ENCODE measurements around the gene EXD3.
A peak's percentile ranks its signal among the peaks of the same experiment; 100 is the strongest.

Gene EXD3

DNA sequence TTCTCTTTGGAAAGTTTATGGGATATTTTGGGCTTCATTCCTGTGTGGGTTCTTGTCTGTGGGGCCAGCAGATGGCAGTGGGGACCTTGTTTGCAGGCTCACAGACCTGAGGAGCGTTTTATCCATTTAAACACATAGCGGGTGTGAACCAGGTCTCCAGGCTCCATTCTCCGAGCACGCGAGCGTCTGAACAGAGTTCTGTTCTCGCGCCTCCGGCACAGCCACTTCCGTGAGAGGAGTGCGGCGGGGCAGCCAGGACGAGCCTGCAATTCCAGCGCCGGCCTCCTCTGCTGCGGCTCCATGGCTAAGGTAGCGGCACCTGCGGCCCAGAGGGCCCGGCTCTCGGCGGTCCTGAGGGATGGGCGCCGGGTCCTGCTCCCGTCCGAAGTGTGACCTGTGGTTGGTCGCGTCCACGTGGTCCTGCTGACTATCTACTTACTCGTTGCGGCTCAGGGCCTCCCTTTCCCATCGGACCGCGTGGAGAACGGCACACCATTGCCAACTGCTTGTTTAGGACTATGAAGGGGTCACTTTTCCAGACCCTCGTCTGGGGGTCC is 128.2 kb downstream of the EXD3 start:
- TF ChIP-seq, protein P1, sequence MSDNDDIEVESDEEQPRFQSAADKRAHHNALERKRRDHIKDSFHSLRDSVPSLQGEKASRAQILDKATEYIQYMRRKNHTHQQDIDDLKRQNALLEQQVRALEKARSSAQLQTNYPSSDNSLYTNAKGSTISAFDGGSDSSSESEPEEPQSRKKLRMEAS (IDR thresholded peaks at IDR 0.05), result 0 out of 2 replicates have a peak, but pooled peaks have one; percentile 5
- TF ChIP-seq EGR1 (IDR thresholded peaks at IDR 0.05) (no peak), RAD21 (IDR thresholded peaks at IDR 0.05; ENCODE audit: low read depth) (peak; percentile 39)

DNA sequence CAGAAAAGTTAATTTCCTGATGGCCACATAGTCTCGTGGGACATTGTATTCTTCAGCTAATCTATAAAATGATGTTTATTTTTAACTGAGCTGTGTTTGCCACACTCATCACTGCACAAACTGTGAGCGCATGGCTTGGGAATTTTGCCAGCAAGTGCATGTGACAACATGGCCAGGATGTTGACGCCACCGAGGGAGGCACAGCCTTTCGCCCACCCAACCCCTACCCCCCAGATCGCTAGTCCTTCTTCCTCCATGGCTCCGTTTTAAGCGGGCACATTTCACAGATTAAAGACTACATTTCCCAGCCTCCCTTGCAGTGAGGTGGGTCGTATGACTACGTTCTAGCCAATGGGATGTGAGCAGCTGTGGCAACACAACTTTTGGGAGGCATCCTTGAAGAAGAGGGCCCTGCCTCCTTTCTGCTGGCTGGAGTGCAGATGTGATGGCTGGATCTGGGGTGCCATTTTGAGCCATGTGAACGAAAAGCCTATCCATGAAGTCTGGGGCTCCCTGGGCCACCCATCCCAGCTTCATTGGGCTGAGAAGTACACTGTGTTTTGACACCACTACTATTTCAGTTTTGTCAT is 128.8 kb downstream of the EXD3 start:
- TF ChIP-seq, protein P2, sequence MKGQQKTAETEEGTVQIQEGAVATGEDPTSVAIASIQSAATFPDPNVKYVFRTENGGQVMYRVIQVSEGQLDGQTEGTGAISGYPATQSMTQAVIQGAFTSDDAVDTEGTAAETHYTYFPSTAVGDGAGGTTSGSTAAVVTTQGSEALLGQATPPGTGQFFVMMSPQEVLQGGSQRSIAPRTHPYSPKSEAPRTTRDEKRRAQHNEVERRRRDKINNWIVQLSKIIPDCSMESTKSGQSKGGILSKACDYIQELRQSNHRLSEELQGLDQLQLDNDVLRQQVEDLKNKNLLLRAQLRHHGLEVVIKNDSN (IDR thresholded peaks at IDR 0.05), result peak; percentile 91
- no peak for TF ChIP-seq TEAD4 (IDR thresholded peaks at IDR 0.05)
- 0 out of 2 replicates have a peak, but pooled peaks have one; percentile 22 for TF ChIP-seq TCF12 (IDR thresholded peaks at IDR 0.05; ENCODE audit: low read depth)
- no peak for TF ChIP-seq ZBTB7A (IDR thresholded peaks at IDR 0.05; ENCODE audit: low read depth)
- TF ChIP-seq NFIC (IDR thresholded peaks at IDR 0.05), result no peak

DNA sequence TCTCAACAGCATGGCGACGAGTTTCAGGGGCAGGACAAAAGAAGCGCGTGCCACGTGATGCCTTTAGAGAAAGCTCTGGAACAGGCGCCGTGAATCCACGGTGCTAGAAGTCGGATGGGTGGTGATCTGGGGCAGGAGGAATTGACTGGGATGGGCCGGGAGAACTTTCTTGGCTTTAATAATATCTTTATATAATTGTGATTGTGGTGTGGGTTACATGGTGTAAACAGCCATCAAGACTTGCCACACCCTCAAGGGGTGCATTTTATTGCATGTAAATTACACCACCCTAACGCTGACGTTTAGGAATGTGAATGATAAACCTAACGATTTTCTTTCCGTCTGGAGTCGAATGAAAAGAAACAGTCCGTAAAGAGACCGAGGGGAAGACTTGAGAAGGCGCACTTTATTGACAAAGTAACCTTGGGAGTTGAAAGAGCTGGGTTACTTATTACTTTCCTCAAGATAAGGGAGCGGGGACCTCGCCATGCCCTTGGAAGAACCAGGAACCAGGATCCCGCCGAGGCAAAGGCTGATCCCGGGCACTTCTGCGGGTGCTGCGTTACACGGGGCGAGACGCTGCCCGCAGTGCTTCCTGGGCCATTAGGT is 129.4 kb downstream of the EXD3 start:
- no peak for TF ChIP-seq YY1 (IDR thresholded peaks at IDR 0.05; ENCODE audit: low read depth)
- TF ChIP-seq FOXM1 (IDR thresholded peaks at IDR 0.05; ENCODE audit: borderline replicate concordance, low read depth), result no peak
- TF ChIP-seq ZBTB7A (IDR thresholded peaks at IDR 0.05; ENCODE audit: low read depth), result no peak
- TF ChIP-seq, protein P2 (IDR thresholded peaks at IDR 0.05), result no peak
- TF ChIP-seq, protein P1 (IDR thresholded peaks at IDR 0.05), result no peak
- TF ChIP-seq, protein P3, sequence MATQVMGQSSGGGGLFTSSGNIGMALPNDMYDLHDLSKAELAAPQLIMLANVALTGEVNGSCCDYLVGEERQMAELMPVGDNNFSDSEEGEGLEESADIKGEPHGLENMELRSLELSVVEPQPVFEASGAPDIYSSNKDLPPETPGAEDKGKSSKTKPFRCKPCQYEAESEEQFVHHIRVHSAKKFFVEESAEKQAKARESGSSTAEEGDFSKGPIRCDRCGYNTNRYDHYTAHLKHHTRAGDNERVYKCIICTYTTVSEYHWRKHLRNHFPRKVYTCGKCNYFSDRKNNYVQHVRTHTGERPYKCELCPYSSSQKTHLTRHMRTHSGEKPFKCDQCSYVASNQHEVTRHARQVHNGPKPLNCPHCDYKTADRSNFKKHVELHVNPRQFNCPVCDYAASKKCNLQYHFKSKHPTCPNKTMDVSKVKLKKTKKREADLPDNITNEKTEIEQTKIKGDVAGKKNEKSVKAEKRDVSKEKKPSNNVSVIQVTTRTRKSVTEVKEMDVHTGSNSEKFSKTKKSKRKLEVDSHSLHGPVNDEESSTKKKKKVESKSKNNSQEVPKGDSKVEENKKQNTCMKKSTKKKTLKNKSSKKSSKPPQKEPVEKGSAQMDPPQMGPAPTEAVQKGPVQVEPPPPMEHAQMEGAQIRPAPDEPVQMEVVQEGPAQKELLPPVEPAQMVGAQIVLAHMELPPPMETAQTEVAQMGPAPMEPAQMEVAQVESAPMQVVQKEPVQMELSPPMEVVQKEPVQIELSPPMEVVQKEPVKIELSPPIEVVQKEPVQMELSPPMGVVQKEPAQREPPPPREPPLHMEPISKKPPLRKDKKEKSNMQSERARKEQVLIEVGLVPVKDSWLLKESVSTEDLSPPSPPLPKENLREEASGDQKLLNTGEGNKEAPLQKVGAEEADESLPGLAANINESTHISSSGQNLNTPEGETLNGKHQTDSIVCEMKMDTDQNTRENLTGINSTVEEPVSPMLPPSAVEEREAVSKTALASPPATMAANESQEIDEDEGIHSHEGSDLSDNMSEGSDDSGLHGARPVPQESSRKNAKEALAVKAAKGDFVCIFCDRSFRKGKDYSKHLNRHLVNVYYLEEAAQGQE (IDR thresholded peaks at IDR 0.05; ENCODE audit: low read depth), result no peak
- TF ChIP-seq TCF12 (IDR thresholded peaks at IDR 0.05; ENCODE audit: low read depth), result no peak
- no peak for TF ChIP-seq TEAD4 (IDR thresholded peaks at IDR 0.05)
- TF ChIP-seq EGR1 (IDR thresholded peaks at IDR 0.05), result no peak
- no peak for TF ChIP-seq CEBPB (IDR thresholded peaks at IDR 0.05)
- no peak for TF ChIP-seq TAF1 (IDR thresholded peaks at IDR 0.05; ENCODE audit: low read depth)
- TF ChIP-seq NFIC (IDR thresholded peaks at IDR 0.05), result no peak

DNA sequence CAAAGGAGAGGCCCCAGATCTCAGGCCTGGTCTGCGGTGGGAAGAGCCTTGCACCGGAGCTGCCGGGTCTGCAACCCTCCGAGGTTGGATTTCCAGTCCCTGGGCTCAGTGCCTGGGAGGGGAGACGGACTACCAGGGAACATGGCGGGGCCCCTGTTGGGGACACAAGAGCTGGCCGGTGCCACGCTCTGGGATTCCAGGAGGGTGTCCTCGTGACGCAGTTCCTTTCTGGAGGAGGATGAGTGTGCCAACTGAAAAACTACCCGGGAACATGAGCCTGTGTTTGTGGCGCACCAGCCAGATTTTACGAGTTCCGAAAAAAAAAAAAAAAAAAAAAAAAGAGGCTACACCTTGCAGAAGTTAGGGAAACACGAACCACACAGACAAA is 129.9 kb downstream of the EXD3 start:
- no peak for TF ChIP-seq EP300 (IDR thresholded peaks at IDR 0.05; ENCODE audit: borderline replicate concordance)

DNA sequence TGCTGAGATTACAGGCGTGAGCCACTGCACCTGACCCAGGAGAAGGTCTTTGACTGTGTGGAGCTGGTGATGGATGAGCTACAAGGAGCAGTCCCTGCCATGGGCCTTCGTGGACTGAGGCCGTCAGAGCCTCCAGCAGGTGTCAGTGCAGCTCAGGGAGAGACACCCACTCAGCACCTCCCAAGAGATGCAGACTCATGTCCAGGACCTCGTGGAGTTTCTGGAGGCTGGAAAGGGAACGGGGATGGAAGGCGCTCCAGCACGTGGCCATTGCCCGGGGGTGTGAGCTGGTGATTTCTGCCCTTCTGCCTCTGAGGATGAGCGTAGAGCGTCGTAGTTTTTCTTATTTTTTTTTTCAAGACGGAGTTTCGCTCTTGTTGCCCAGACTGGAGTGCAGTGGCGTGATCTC is 136.0 kb downstream of the EXD3 start:
- TF ChIP-seq, protein P1 (IDR thresholded peaks at IDR 0.05), result peak; percentile 74
- TF ChIP-seq, protein P2 (IDR thresholded peaks at IDR 0.05), result 0 out of 2 replicates have a peak, but pooled peaks have one; percentile 28
- TF ChIP-seq CREB1 (IDR thresholded peaks at IDR 0.05; ENCODE audit: low read depth) (no peak), TEAD4 (IDR thresholded peaks at IDR 0.05) (no peak), RAD21 (IDR thresholded peaks at IDR 0.05; ENCODE audit: low read depth) (peak; percentile 91)

DNA sequence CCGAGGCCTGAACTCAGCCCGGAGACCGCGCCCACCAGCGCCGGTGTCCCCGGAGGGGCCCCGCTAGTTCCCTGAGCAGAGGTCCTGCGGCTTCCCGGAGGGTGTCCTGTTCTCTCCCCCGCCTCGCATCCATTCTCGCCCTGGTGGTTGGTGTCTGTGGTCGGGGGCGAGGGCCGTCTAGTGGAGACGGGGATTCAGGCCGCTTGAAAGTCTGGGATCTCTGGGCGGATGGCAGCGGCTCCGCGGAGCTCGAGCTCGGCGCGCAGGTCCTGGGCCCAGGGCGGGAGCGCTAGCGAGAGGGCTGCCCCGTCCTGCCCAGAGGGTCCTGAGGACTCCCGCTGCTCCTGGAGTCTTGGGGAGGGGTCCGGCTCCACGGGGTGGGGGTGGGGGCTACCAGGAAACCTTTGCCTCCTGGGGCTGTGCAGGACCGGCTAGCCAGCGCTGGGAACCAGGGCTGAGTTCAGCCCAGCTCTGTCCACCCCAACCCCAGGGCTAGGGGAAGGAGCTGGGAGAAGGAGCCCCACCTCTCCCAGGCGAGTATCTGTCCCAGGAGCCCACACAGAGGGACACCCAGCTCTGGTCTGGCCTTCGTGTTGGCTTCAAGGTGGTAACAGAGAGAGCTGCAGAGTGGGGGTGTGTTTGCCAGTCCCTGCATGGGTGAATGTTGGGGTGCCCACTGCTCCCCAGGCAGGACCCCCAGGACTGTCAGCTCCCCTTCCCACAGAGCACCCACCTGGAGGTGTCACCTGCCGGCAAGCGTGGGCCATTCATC is 141.4 kb downstream of the EXD3 start:
- no peak for TF ChIP-seq TAF1 (IDR thresholded peaks at IDR 0.05; ENCODE audit: low read depth)
- TF ChIP-seq, protein P1 (IDR thresholded peaks at IDR 0.05), result no peak
- no peak for TF ChIP-seq CREB1 (IDR thresholded peaks at IDR 0.05; ENCODE audit: low read depth)
- no peak for TF ChIP-seq EGR1 (IDR thresholded peaks at IDR 0.05)
- no peak for TF ChIP-seq CEBPB (IDR thresholded peaks at IDR 0.05)
- TF ChIP-seq, protein P3 (IDR thresholded peaks at IDR 0.05; ENCODE audit: low read depth), result no peak
- no peak for TF ChIP-seq TEAD4 (IDR thresholded peaks at IDR 0.05)
- TF ChIP-seq FOXM1 (IDR thresholded peaks at IDR 0.05; ENCODE audit: borderline replicate concordance, low read depth), result no peak
- no peak for TF ChIP-seq RAD21 (IDR thresholded peaks at IDR 0.05; ENCODE audit: low read depth)
- no peak for TF ChIP-seq TCF12 (IDR thresholded peaks at IDR 0.05; ENCODE audit: low read depth)
- no peak for TF ChIP-seq EP300 (IDR thresholded peaks at IDR 0.05; ENCODE audit: borderline replicate concordance)
- TF ChIP-seq, protein P2 (IDR thresholded peaks at IDR 0.05), result no peak
- no peak for TF ChIP-seq ZBTB7A (IDR thresholded peaks at IDR 0.05; ENCODE audit: low read depth)
- TF ChIP-seq NFIC (IDR thresholded peaks at IDR 0.05), result no peak
- no peak for TF ChIP-seq YY1 (IDR thresholded peaks at IDR 0.05; ENCODE audit: low read depth)

Measured in Ishikawa (cell line).